ENCODE data around the gene DGKQ. TPM values are rescaled to one million over a fixed set of nuclear protein-coding genes. Genes with fewer than 3 reads are reported as not detected.

The DGKQ gene
- polyA plus RNA-seq, 1 of the 3 experiments (the other 2 are of a cell fraction): 10.9 TPM

- H3K9ac ChIP-seq: no peak overlapping the region
- H3K79me2 ChIP-seq (ENCODE audit: insufficient read depth): peaks cover 18% of the 10 kb centered on the region; the same call in 1 of the 2 replicates
- no peak overlapping the region for H3K4me3 ChIP-seq (ENCODE audit: low read depth in 2 of 2, low read length in 1 of 2)
- DNase-seq: no peak
- H3F3A ChIP-seq (replicated peaks; ENCODE audit: insufficient read depth): no peaks in the 10 kb centered on the region
- no peak overlapping the region for H2AFZ ChIP-seq (ENCODE audit: low read depth)
- no peak overlapping the region for H3K4me2 ChIP-seq
- H3K27me3 ChIP-seq (ENCODE audit: insufficient read depth): no peaks in the 10 kb centered on the region
- H4K20me1 ChIP-seq (ENCODE audit: insufficient read depth): peaks cover 18% of the 10 kb centered on the region
- ChIA-PET POLR2A (no interaction called here), CTCF (interaction anchor here (0.7 kb wide), 1 partner anchor 40 kb away, joined by 3 read pairs; no protein-coding TSS in a partner anchor)
- no peak overlapping the region for H3K27ac ChIP-seq (ENCODE audit: low read depth in 2 of 2, low read length in 1 of 2)
- peaks cover 7 to 18% of the 10 kb centered on the region in 2 experiments; a peak in 1 of 4 replicates for H3K4me1 ChIP-seq (ENCODE audit: control insufficient read depth in 1 of 2, insufficient read depth in 2 of 2, low read depth in 1 of 2, low read length in 1 of 2)
- no peaks in the 10 kb centered on the region for H3K9me3 ChIP-seq
- peaks cover 0 to 14% of the 10 kb centered on the region in 2 experiments for H3K36me3 ChIP-seq (replicated peaks in 1 of 2; ENCODE audit: control insufficient read depth in 1 of 2, insufficient read depth in 2 of 2, low read length in 1 of 2)
- no peaks in the 10 kb centered on the region for H3K9me2 ChIP-seq
- TF ChIP-seq RXRA (IDR thresholded peaks at IDR 0.05; ENCODE audit: borderline replicate concordance, low read depth): no peak
- no peak for TF ChIP-seq JUND (IDR thresholded peaks at IDR 0.05)
- no peak for TF ChIP-seq USF2 (IDR thresholded peaks at IDR 0.05; ENCODE audit: borderline replicate concordance, low read depth, low read length)
- TF ChIP-seq FOXM1 (IDR thresholded peaks at IDR 0.05; ENCODE audit: low read depth): no peak
- no peak for TF ChIP-seq TEAD4 (IDR thresholded peaks at IDR 0.05; ENCODE audit: borderline replicate concordance, insufficient read depth)
- TF ChIP-seq RAD21 (IDR thresholded peaks at IDR 0.05; ENCODE audit: low read length): no peak
- TF ChIP-seq, protein P1, sequence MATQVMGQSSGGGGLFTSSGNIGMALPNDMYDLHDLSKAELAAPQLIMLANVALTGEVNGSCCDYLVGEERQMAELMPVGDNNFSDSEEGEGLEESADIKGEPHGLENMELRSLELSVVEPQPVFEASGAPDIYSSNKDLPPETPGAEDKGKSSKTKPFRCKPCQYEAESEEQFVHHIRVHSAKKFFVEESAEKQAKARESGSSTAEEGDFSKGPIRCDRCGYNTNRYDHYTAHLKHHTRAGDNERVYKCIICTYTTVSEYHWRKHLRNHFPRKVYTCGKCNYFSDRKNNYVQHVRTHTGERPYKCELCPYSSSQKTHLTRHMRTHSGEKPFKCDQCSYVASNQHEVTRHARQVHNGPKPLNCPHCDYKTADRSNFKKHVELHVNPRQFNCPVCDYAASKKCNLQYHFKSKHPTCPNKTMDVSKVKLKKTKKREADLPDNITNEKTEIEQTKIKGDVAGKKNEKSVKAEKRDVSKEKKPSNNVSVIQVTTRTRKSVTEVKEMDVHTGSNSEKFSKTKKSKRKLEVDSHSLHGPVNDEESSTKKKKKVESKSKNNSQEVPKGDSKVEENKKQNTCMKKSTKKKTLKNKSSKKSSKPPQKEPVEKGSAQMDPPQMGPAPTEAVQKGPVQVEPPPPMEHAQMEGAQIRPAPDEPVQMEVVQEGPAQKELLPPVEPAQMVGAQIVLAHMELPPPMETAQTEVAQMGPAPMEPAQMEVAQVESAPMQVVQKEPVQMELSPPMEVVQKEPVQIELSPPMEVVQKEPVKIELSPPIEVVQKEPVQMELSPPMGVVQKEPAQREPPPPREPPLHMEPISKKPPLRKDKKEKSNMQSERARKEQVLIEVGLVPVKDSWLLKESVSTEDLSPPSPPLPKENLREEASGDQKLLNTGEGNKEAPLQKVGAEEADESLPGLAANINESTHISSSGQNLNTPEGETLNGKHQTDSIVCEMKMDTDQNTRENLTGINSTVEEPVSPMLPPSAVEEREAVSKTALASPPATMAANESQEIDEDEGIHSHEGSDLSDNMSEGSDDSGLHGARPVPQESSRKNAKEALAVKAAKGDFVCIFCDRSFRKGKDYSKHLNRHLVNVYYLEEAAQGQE (IDR thresholded peaks at IDR 0.05; ENCODE audit: low read depth, low read length): no peak
- TF ChIP-seq SIN3A (IDR thresholded peaks at IDR 0.05; ENCODE audit: borderline replicate concordance, low read depth, low read length): no peak
- TF ChIP-seq FOXJ3 (CRISPR knock-in tag; IDR thresholded peaks at IDR 0.05): no peak
- no peak for TF ChIP-seq RFX5 (IDR thresholded peaks at IDR 0.05; ENCODE audit: low read length)
- TF ChIP-seq FOSL2 (IDR thresholded peaks at IDR 0.05; ENCODE audit: borderline replicate concordance, low read depth): no peak
- TF ChIP-seq YY1 (IDR thresholded peaks at IDR 0.05; ENCODE audit: low read depth): no peak
- 95% methylated on average over 25 of the region's 25 CpGs for WGBS (ENCODE audit: low lambda C conversion rate)
Observed at GRCh38 chr4:970046-970745, 3.2 kb downstream of the DGKQ start.
